D721Med (cell line): Measurements from ENCODE around the gene GLRA1.
"Not testable (repeated sequence)": the region's sequence is repeated elsewhere in the genome, so short reads cannot be mapped to it uniquely, and the experiment has no call there.

Experiments used
- DNase-seq: peaks from one replicate; pipeline ENCODE4 v3.0.0; 2011; ENCODE audit warnings: low spot score; ENCODE audit not compliant: insufficient read length
- FAIRE-seq: peaks from 2 replicates; lab custom pipeline; 2011; peaks lifted over from hg19 to GRCh38; lab: Jason Lieb, UNC
- CTCF ChIP-seq: IDR thresholded peaks from 2 replicates; pipeline ENCODE4 v1.5.1; 2012; ENCODE audit warnings: mild to moderate bottlenecking, control low read depth; ENCODE audit not compliant: insufficient read depth; ENCODE audit errors: missing control alignments

The GLRA1 gene

DNA sequence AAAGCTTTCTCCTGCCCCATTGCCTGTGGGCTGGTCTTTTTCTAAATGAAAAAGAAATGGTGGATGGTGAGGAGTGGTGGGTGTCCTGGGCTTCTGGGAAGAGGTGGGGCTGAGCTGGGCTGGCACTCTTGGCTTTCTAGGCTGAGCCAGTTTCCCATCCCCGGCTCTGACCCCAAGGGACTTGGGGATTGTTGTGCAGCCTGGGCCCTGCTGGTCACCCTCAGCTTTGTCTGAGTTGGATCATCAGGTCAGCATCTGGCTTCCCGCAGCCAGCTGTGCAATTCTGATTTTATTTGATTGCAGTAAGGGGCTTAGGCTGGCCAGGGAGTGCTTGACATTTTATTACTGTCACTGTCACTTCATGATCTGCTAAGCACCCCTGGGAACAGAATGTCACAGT is 25.3 kb downstream of the GLRA1 start:
- no peak for DNase-seq
- no peak for TF ChIP-seq CTCF
- FAIRE-seq: no peak

DNA sequence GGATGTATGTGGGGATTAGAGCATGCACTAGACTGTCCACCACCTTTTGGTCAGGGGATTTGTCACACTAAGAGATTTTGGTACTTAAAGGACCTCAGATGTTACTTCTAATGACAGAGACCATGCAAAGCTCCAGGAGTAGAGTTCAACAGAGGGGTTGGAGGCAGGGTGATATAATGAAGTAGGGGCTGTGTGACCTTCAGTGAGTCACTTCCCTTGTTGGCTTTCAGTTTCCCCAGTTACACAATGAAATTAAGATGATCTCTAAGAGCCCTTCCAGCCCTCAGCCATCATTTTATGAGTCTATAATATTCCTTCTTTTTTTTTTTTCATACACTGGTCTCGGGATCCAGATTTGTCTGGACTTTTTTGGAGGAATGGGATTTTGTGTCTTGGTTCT is 26.8 kb downstream of the GLRA1 start:
- DNase-seq (no peak), FAIRE-seq (no peak)
- no peak for TF ChIP-seq CTCF

DNA sequence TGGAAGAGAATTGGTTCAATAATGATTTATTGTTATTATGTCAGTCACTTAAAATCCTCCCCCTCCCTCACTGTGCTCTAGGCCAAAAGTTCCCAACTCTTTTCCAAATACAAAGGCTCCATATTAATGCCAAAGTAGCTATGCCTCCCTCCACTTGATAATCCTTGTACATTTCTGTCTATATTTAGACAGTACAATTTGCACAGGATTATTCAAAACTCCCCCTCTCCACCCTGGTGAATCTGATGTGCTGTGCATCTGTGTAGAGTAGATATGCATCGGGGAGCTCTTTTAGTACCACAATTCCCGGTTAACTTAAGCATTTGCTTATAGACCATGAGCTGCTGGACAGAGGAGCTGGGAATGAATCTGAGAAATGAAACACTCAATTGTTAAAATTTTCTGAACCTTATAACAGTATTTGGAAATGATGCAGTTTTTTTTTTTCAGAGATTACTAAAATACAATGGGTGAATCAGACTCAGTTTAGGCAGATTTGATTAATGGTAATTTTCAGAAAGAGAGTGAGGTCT is 27.6 kb downstream of the GLRA1 start:
- no peak for TF ChIP-seq CTCF
- DNase-seq (no peak), FAIRE-seq (no peak)

- no peak for TF ChIP-seq CTCF
- FAIRE-seq (no peak), DNase-seq (no peak)
Observed at GRCh38 chr5:151896031-151896691, 28.5 kb downstream of the GLRA1 start.

- TF ChIP-seq CTCF: no peak
- FAIRE-seq (no peak), DNase-seq (no peak)
Observed at GRCh38 chr5:151895660-151896030, 29.0 kb downstream of the GLRA1 start.

DNA sequence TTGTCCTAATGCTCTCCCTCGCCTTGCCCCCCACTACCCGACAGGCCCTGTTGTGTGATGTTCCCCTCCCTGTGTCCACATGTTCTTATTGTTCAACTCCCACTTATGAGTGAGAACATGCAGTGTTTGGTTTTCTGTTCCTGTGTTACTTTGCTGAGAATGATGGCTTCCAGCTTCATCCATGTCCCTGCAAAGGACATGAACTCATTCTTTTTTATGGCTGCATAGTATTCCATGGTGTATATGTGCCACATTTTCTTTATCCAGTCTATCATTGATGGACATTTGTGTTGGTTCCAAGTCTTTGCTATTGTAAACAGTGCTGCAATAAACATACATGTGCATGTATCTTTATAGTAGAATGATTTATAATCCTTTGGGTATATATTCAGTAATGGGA is 31.2 kb downstream of the GLRA1 start:
- FAIRE-seq, DNase-seq: not testable (repeated sequence)

GRCh38 chr5:151892393-151892792 is 32.3 kb downstream of the GLRA1 start:
- DNase-seq (no peak), FAIRE-seq (no peak)
- TF ChIP-seq CTCF: no peak
